Neural cell (in vitro differentiated cells): Measurements from ENCODE around the gene SFMBT1. TPM values are rescaled to one million over a fixed set of nuclear protein-coding genes. Genes with fewer than 3 reads are reported as not detected.

Experiments
- H2AFZ ChIP-seq: fragments of 200-600, 300-800 bp; sonication (generic), shearing (Covaris generic); 2 replicates; pipeline ENCODE4 v1.6.0; 2014; ENCODE audit warnings: low read depth, mild to moderate bottlenecking, antibody characterized with exemption, low read length, moderate library complexity
- H3F3A ChIP-seq: fragments of 200-600 bp; shearing (Covaris generic); 2 replicates; pipeline ENCODE4 v1.6.1; 2016; ENCODE audit warnings: mild to moderate bottlenecking, moderate library complexity, mixed read lengths, antibody characterized with exemption, low read length; ENCODE audit not compliant: insufficient read depth, poor library complexity, severe bottlenecking
- H3K27ac ChIP-seq: fragments of 200-600, 300-800 bp; sonication (generic), shearing (Covaris generic); 2 replicates; pipeline ENCODE4 v1.5.1; 2014; ENCODE audit warnings: mild to moderate bottlenecking, low read length, moderate library complexity
- H3K27me3 ChIP-seq: fragments of 300-800, 200-600 bp; sonication (generic), shearing (Covaris generic); 2 replicates; pipeline ENCODE4 v1.6.0; 2014; ENCODE audit warnings: mild to moderate bottlenecking, low read depth, low read length, moderate library complexity; ENCODE audit not compliant: insufficient read depth
- H3K36me3 ChIP-seq: fragments of 300-800, 200-600 bp; sonication (generic), shearing (Covaris generic); 2 replicates; pipeline ENCODE4 v1.5.1; 2014; ENCODE audit warnings: mild to moderate bottlenecking, antibody characterized with exemption, low read length, moderate library complexity; ENCODE audit not compliant: insufficient read depth
- H3K4me2 ChIP-seq: fragments of 300-800, 200-600 bp; sonication (generic), shearing (Covaris generic); 2 replicates; pipeline ENCODE4 v1.6.0; 2014; ENCODE audit warnings: mild to moderate bottlenecking, low read length
- H3K4me3 ChIP-seq: fragments of 300-800, 200-600 bp; sonication (generic), shearing (Covaris generic); 2 replicates; pipeline ENCODE4 v1.5.1; 2014; ENCODE audit warnings: mild to moderate bottlenecking, low read length, moderate library complexity
- H3K79me2 ChIP-seq: fragments of 200-600 bp; shearing (Covaris generic); replicated peaks from 2 replicates; pipeline ENCODE4 v1.6.0; 2014; ENCODE audit warnings: mild to moderate bottlenecking, low read length, moderate library complexity; ENCODE audit not compliant: insufficient read depth
- H3K9ac ChIP-seq: fragments of 300-800, 200-600 bp; sonication (generic), shearing (Covaris generic); 2 replicates; pipeline ENCODE4 v1.6.1; 2016; ENCODE audit warnings: mild to moderate bottlenecking, low read length, mixed read lengths
- H3K9me2 ChIP-seq: fragments of 200-600 bp; shearing (Covaris generic); 2 replicates; pipeline ENCODE4 v1.6.1; 2016; ENCODE audit warnings: mild to moderate bottlenecking, low read length, mixed read lengths; ENCODE audit not compliant: insufficient read depth
- H3K9me3 ChIP-seq: fragments of 200-600, 300-800 bp; sonication (generic), shearing (Covaris generic); 2 replicates; pipeline ENCODE4 v1.6.1; 2016; ENCODE audit warnings: mild to moderate bottlenecking, mixed run types, low read length, moderate library complexity, mixed read lengths
- H4K20me1 ChIP-seq: fragments of 200-600 bp; shearing (Covaris generic); 2 replicates; pipeline ENCODE4 v1.6.1; 2016; ENCODE audit warnings: mild to moderate bottlenecking, mixed run types; ENCODE audit not compliant: insufficient read depth
- EP300 ChIP-seq: fragments of 450-650 bp; conservative IDR thresholded peaks from 2 replicates; pipeline ENCODE4 v1.6.1; 2014; ENCODE audit warnings: antibody characterized with exemption, mild to moderate bottlenecking, moderate library complexity; ENCODE audit not compliant: poor library complexity, severe bottlenecking
- EZH2 ChIP-seq: fragments of 200-600, 300-800 bp; shearing (Covaris generic), sonication (generic); IDR thresholded peaks from 2 replicates; pipeline ENCODE4 v1.6.1; 2014; ENCODE audit warnings: antibody characterized with exemption, low read length, borderline replicate concordance, mild to moderate bottlenecking; ENCODE audit not compliant: insufficient read depth, poor library complexity, severe bottlenecking
- MXI1 ChIP-seq: fragments of 450-650 bp; conservative IDR thresholded peaks from 2 replicates; pipeline ENCODE4 v1.6.1; 2014; ENCODE audit warnings: antibody characterized with exemption, mild to moderate bottlenecking; ENCODE audit not compliant: poor library complexity, severe bottlenecking
- POLR2AphosphoS5 ChIP-seq: IDR thresholded peaks from 2 replicates; pipeline ENCODE4 v1.6.1; 2012
- RAD21 ChIP-seq: fragments of 450-650 bp; conservative IDR thresholded peaks from 2 replicates; pipeline ENCODE4 v1.6.1; 2014; ENCODE audit warnings: antibody characterized with exemption, mild to moderate bottlenecking, moderate library complexity
- SMC3 ChIP-seq: fragments of 450-650 bp; conservative IDR thresholded peaks from 2 replicates; pipeline ENCODE4 v1.6.1; 2014; ENCODE audit warnings: antibody characterized with exemption, mild to moderate bottlenecking, moderate library complexity; ENCODE audit not compliant: poor library complexity
- TAF1 ChIP-seq: IDR thresholded peaks from 2 replicates; pipeline ENCODE4 v1.6.1; 2012; ENCODE audit warnings: low read depth
- polyA plus RNA-seq: library from polyadenylated mRNA; depleted of rRNA; stranded (reverse); fragments of >200 nt; gene quantifications from 2 replicates; pipeline ENCODE4 v1.2.3, GENCODE V29; 2014
- TF ChIP-seq, protein P1 (sequence below): IDR thresholded peaks from 2 replicates; pipeline ENCODE4 v1.6.1; 2012; ENCODE audit warnings: borderline replicate concordance
- TF ChIP-seq, protein P2 (sequence below): fragments of 450-650 bp; IDR thresholded peaks from 2 replicates; pipeline ENCODE4 v1.5.1; 2014; ENCODE audit warnings: antibody characterized with exemption, mild to moderate bottlenecking, moderate library complexity; ENCODE audit not compliant: poor library complexity, severe bottlenecking

Gene SFMBT1
- polyA plus RNA-seq, 1 donor from 2014 or later = 17.3 TPM

DNA sequence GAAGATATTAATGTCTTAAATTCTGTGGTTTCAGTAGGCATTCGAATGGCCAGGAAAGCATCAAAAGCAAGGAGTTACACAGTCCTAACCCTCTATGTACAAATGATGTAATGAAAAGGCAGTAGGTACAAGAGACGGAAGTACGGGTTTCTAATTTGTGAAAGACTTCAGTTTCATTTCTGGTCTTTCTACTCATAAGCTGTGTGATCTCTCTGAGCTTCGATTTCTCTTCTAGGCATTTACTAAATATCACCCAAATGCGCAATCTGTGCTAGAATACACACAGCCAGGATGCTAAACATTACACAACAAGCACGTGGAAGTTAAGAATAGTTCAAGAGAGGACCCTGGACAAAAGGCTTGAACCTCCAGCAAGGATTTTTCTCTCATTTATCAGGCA lies 130.6 kb downstream of the SFMBT1 start:
- H3K27ac ChIP-seq = no peak overlapping the region
- H3K9me3 ChIP-seq = no peaks in the 10 kb centered on the region

DNA sequence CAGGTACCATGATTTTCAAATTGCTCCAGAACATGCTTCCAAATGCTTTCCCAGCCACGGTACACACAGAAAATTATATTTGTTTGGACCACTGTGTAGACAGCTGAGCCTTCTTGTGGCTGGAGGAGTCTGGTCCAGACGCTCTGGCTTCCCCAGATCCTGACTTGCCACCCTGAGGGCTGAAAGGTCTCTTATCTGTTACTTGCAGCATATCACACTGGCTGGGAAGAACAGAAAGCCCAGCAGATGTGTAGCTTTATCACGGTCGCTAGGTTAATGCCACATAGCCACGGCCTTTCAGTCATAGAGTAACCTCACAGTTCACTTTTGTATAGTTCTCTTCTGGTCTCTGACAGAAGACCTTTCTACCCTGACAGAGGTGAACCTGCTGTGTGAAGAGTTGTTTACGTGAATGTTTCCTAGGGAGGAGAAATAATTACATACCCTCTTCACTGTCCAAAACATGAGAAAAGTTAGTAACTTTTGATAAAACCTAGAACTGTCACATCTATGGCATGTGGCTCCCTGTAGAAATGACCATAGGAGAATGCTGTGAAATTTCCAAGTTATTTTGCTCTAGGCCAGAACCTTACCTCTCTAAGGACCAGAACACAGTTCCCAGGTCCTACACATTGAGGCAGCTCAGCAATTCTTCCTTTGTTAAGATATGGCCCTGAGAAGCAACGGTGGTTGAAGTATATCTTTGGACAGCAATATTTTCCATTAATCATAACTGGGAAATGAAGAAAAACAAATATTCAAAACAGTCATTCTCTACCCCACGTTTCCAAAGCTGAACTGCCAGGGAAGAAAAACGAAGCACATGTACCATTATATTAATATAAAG lies 132.8 kb downstream of the SFMBT1 start:
- TF ChIP-seq, protein P1, sequence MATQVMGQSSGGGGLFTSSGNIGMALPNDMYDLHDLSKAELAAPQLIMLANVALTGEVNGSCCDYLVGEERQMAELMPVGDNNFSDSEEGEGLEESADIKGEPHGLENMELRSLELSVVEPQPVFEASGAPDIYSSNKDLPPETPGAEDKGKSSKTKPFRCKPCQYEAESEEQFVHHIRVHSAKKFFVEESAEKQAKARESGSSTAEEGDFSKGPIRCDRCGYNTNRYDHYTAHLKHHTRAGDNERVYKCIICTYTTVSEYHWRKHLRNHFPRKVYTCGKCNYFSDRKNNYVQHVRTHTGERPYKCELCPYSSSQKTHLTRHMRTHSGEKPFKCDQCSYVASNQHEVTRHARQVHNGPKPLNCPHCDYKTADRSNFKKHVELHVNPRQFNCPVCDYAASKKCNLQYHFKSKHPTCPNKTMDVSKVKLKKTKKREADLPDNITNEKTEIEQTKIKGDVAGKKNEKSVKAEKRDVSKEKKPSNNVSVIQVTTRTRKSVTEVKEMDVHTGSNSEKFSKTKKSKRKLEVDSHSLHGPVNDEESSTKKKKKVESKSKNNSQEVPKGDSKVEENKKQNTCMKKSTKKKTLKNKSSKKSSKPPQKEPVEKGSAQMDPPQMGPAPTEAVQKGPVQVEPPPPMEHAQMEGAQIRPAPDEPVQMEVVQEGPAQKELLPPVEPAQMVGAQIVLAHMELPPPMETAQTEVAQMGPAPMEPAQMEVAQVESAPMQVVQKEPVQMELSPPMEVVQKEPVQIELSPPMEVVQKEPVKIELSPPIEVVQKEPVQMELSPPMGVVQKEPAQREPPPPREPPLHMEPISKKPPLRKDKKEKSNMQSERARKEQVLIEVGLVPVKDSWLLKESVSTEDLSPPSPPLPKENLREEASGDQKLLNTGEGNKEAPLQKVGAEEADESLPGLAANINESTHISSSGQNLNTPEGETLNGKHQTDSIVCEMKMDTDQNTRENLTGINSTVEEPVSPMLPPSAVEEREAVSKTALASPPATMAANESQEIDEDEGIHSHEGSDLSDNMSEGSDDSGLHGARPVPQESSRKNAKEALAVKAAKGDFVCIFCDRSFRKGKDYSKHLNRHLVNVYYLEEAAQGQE = no peak
- TF ChIP-seq EZH2 (no peak), RAD21 (no peak), SMC3 (no peak), EP300 (no peak), TAF1 (no peak), POLR2AphosphoS5 (no peak), MXI1 (no peak)
- TF ChIP-seq, protein P2, sequence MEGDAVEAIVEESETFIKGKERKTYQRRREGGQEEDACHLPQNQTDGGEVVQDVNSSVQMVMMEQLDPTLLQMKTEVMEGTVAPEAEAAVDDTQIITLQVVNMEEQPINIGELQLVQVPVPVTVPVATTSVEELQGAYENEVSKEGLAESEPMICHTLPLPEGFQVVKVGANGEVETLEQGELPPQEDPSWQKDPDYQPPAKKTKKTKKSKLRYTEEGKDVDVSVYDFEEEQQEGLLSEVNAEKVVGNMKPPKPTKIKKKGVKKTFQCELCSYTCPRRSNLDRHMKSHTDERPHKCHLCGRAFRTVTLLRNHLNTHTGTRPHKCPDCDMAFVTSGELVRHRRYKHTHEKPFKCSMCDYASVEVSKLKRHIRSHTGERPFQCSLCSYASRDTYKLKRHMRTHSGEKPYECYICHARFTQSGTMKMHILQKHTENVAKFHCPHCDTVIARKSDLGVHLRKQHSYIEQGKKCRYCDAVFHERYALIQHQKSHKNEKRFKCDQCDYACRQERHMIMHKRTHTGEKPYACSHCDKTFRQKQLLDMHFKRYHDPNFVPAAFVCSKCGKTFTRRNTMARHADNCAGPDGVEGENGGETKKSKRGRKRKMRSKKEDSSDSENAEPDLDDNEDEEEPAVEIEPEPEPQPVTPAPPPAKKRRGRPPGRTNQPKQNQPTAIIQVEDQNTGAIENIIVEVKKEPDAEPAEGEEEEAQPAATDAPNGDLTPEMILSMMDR = no peak
- no peak overlapping the region for H2AFZ ChIP-seq
- H4K20me1 ChIP-seq = no peaks in the 10 kb centered on the region
- no peaks in the 10 kb centered on the region for H3F3A ChIP-seq
- H3K4me2 ChIP-seq = no peak overlapping the region
- no peak overlapping the region for H3K9ac ChIP-seq
- no peaks in the 10 kb centered on the region for H3K9me2 ChIP-seq
- H3K27ac ChIP-seq = no peak overlapping the region
- H3K9me3 ChIP-seq = no peaks in the 10 kb centered on the region
- H3K36me3 ChIP-seq = peaks cover 4% of the 10 kb centered on the region
- no peaks in the 10 kb centered on the region for H3K27me3 ChIP-seq
- H3K4me3 ChIP-seq = no peak overlapping the region
- no peaks in the 10 kb centered on the region for H3K79me2 ChIP-seq

More for the DNA sequence above, 130.6 kb downstream of the SFMBT1 start:
- Histone ChIP-seq H3K4me2 (no peak overlapping the region), H3K4me3 (no peak overlapping the region), H3K27me3 (no peaks in the 10 kb centered on the region), H3K36me3 (peaks cover 4% of the 10 kb centered on the region), H3K9ac (no peak overlapping the region), H3K9me2 (no peaks in the 10 kb centered on the region), H4K20me1 (no peaks in the 10 kb centered on the region), H3K79me2 (no peaks in the 10 kb centered on the region), H2AFZ (no peak overlapping the region), H3F3A (no peaks in the 10 kb centered on the region)
- TF ChIP-seq RAD21 (no peak), TAF1 (no peak), EZH2 (no peak), MXI1 (no peak), POLR2AphosphoS5 (no peak), SMC3 (no peak), EP300 (no peak)
- TF ChIP-seq, protein P2 = no peak
- TF ChIP-seq, protein P1 = no peak
